Stimulated activated CD4-positive, alpha-beta T cell treated with anti-CD3 and anti-CD28 coated beads, Interleukin-4, amount 100 ng/mL, for 4 hours (primary cell): Measurements from ENCODE around the gene IGF2BP1.
A peak's percentile ranks its signal among the peaks of the same experiment; 100 is the strongest.
"Not testable (repeated sequence)": the region's sequence is repeated elsewhere in the genome, so short reads cannot be mapped to it uniquely, and the experiment has no call there.

Experiments
- DNase-seq, 2 experiments: peaks; one replicate each; pipeline ENCODE4 v3.0.0-alpha.2; 2020

The IGF2BP1 gene

DNA sequence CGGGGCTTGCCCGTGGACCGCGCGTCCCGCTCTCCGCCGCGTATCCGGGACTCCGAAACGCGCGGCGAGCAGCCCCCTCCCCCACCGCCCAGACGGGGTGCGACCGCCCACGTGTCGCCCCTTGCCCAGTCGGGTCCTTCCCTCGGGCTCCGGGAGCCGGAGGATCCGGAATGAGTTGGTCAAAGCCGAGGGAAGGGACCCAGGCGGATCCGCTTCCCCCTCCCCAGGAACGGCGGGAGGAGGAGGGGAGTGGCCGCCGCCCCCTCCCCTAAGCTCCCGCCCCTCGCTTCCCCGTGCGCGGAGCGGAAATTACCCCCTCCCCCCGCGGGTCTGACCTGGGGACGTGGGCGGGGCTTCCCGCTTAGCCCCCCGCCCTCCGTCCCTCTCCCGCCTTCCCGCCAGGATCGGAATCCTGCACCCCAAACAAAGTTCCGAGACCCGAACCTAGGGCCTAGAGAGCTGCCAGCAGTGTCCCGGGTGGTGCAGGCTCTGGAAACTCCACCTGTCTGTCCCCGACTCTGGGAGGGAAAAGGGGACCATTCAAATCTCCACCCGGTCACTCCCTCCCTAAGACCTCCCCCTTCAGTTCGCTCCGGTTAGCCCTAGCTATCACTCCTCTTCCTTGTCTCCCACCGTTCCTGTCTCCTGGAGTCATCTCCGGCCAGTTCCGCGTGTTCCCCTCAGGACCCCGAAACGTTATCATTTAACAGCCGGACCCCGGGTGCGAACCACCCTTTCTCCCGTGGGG lies 1.0 kb upstream of the IGF2BP1 start:
- peak in 1 of 2 experiments; percentile 16 for DNase-seq

GRCh38 chr17:48996722-48997102 lies 473 bp upstream of the IGF2BP1 start:
- no peak for DNase-seq

DNA sequence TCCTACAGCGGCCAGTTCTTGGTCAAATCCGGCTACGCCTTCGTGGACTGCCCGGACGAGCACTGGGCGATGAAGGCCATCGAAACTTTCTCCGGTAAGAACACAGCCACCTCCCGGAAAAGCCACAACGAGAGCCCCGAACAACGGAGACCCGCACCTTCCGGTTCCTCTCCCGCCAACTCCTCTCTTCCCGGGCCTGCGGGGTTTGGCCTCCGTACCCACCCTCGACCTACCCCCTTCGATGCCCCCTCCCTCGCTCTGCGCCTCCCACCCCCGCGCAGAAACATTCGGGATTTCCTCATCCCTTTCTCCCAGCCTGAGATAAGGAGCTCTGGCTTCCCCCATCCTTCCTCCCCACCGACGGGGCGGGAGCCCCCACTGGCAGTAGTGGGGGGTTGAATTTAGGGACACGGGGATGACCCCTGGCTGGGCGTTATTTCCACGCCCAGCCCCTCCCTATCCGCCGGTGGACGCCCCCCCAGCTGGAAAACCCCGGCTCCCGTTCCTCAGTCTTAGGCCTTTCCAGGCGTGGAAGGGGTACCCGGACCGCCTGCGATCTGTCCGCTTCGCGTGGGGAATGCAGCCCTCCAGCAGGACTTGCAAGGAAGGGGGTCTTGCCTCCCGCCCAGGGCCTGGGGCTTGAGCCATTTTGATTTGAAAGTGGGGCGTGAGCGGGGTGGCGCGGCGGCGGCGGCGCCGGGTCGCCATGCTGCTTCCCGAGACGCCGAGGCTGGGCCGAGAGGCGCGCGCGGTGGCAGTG lies 822 bp downstream of the IGF2BP1 start:
- DNase-seq = no peak

DNA sequence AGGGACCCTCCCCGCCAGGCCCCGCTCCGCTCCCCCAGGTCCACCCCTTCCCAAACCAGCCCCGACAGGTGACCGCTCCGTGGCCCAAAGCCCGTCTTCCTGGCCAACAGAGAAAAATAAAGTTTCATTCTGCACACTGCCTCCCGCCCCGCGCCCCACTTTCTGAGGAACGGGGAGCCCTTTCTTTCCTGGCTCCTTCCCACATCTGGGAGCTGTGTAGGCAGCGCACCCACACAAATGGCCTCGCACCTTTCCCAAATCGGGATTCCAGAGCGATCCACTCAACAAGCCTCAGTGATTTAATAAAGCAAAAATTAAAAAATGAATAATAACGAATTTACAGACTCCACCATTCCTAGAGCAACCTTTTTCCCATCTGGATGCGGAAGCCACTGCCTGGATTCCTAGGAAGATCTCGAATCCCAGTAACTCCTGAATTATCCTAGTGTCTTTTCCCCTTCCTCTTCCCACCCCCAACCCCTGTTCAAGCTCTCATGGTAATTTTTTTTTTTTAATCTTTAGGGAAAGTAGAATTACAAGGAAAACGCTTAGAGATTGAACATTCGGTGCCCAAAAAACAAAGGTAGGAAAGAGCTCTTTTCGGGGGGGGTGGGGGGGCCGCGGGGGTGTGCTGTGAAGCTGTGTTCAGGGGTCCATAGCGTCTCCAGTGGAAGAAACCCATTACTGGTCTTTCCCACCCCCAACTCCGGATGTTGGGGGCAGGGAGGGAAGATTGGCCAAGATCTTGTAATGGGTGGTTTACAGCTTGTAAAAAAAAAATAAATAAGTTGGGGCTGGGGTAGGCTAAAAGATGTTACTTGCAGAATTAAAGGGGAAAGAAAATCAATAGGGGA lies 1.6 kb downstream of the IGF2BP1 start:
- DNase-seq = no peak

DNA sequence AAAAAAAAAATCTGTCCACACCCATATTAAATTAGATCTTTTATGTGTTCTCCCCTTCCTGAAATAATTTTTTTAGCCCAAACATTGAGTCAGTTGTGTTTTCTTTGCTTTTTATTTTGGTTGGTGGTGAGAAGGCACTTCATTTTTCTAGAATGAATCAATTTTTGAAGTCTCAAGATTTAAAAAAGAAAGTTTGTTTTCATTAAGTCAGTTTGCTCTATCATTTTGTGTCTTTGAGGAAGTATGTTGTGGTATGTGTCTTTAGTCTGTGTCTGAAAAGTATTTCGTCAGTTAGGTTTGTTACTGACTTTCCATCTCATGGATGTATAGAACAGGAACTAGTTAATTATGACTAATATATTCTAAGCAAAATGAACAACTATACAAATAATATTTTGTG lies 3.8 kb downstream of the IGF2BP1 start:
- no peak for DNase-seq

DNA sequence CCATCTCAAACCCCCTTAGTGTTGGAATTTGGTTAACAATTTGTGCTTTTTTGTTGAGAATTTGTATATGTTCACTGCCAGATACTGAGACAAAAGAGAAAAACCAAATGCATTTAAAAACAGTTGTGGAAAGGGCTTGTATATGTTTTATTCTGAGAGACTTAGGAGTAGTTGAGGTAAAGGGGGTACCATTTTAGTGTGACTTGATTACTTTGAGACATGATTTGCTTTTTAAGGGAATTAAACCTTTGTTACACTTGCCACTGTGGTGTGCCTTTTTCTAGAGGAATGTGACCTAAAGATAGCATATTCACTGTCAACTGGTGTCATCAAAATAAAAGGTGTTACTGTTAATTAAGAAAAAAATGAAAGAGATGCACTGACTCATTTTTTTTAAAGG lies 4.5 kb downstream of the IGF2BP1 start:
- no peak for DNase-seq

DNA sequence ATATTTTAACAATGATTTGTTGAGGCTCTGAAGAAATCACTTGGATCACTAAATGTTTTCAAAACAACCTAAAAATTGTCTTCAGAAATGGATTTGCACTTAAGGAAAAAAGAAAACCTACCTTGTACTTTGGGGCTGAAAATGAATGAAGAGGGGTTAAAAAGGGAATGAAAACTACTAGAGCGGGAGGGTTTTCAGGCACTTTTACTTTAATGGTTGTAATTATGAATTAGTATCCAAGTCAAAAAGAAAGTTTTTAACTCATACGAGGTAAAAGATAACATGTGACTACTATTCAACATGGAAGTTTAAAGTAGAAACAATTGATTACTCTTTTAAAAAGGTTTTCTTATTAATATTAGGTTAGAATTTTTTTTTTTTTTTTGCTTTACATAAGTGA lies 5.1 kb downstream of the IGF2BP1 start:
- no peak for DNase-seq

DNA sequence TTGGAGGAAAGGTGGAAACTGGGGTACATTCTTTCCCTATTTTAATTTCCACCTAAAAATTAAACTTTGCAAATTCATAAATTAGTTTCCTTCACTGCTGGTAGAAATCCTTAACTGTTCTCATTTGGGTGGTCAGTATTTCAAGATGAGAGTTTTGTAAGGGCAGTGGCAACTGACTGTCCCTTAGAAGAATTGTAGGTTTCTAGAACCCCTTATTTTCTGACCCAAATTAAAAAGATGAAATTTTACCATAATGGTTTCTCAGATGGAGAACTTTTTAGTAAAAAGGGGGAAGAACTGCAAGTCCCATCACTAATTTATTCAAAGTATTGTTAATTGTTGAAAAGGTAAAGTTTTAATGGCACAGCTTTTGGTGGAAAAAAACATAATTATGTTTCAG lies 5.6 kb downstream of the IGF2BP1 start:
- DNase-seq = no peak

- no peak for DNase-seq
Observed at GRCh38 chr17:49003557-49004511, 6.6 kb downstream of the IGF2BP1 start.

- DNase-seq = no peak
Observed at GRCh38 chr17:49005140-49005539, 8.0 kb downstream of the IGF2BP1 start.

DNA sequence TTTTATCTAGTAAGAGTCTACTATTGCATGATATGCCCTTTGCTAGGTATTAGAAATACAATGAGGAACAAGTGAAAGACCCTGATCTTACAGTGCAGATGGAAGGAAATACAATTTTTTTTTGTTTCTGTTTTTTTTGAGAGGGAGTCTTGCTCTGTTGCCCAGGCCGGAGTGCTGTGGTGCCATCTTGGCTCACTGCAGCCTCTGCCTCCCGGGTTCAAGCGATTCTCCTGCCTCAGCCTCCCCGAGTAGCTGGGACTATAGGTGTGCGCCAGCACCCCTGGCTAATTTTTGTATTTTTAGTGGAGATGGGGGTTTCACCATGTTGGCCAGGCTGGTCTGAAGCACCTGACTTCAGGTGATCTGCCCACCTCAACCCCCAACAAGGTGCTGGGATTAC lies 11.7 kb downstream of the IGF2BP1 start:
- not testable (repeated sequence) for DNase-seq

GRCh38 chr17:49012769-49013255 lies 15.6 kb downstream of the IGF2BP1 start:
- no peak for DNase-seq

DNA sequence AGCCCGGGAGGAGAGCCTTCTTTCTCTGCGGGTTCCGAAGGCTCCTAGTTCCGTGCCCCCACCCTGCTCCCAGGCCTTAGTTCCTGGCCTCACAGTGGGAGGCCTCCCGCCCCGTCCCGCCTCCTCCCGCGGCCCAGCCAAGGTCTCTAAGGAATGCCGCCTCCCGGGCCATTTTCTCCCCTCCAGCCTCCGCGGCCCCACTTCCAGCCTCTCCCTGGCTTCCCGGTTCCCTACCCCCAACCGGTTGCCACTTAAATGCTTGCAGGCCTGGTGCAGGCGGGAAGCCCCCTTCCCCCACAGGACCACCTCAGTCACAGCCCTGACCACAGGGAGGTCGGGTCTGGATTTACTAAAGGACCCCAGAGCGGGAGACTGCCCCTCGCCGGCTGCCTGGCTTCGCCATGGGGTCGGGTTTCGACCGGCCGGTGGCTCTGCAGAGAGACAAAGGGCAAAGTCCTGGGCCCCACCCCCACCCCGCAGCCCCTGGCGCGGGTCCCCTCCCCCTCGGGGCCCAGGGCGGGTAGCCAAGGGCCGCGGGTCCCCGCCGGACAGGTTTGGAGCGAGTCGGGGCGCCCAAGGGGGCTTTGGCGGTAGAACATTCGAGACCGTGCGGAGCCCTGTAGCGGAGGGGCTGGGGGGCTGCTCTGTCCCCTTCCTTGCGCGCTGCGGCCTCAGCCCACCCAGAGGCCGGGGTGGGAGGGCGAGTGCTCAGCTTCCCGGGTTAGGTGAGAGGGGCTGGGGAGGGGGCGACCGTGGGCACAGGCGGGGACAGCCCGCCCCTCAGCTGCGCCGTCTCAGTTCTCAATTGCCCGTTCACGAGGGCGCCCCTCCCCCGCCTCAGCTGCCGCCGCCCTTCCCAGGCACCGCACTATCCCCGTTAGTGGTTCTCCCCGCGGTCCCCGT lies 16.4 kb downstream of the IGF2BP1 start:
- no peak for DNase-seq

- no peak for DNase-seq
Observed at GRCh38 chr17:49015179-49015923, 18.2 kb downstream of the IGF2BP1 start.

DNA sequence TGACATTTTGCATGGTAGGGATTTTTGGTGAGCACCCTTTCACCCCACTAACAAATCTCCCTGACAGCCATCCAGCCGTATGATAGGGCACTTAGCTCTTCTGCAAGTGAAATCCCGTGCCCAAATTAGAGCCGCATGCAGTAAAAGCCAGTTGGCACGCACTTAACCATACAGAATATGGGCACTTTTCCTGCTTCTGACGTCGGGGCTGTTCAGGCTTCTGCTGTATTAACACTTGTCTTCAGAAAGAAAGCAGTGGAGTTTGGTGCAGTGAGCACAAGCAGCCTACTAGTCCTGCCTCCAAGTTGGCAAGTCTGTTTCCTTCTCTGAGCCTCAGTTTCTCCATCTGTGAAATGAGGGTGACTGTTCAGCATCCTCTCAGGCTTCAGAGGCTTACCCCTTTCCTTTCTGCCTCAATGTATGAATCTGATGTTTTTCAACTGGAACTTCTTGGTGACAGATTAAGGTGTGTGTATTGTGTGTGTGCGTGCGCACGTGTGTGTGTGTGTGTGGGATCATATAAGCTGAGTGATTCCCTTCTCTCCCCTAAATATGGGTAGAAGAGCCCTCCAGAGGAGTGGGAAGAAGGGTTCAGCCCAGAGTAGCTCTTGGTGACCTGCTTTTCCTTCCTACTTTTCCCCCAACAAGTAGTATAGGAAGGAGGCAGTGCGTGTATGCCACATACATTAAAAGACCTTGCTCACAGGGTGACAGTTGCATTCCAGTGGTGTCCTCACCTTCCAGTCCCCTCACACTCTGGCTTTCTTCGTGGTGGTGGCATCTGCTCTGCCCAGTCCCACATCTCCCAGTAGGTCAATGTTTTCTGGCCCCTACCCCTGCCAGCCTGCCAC lies 19.0 kb downstream of the IGF2BP1 start:
- DNase-seq = no peak

- DNase-seq = no peak
Observed at GRCh38 chr17:49016775-49017463, 19.7 kb downstream of the IGF2BP1 start.

DNA sequence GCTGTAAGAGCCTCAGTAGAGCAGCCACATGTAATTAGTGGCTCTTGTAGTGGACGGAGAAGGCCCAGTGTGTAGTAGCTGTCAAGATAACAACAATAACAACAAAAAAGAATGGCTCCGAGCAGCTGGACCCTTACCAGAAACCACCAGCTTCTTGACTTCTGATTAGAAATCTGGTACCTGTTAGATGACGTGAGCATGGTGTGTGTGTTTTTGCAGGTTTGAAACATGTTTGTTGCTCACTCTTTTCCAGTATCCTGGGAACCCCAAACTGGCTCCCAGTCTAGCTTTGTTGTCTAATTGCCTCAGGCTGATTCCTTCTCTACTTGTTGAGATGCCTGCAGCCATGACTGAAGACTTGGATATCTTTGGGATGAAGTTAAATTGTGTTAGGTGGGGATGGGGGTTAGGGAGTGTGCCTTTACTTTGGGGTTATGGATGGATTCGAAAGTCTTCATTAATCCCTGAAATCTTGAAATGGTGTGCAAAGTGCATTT lies 21.0 kb downstream of the IGF2BP1 start:
- no peak for DNase-seq

DNA sequence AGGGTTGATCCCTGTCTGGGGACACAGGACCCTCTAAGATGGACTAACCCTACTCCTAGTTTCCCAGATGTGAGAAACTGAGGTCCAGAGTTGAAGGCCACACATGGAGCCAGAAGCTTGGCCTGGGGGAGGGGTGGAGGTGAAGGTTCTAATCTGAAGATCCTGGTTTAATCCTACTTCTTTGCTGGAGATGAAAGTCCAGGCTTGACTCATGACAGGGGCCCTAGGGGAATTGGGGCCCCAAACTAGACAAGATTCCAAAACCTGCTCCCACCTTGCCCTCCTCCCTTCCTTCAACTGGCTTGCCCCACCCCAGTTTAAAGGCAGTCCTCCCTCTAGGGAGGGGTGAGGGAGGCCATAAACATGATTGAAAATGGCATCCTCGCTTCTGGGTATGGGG lies 21.6 kb downstream of the IGF2BP1 start:
- DNase-seq = no peak

- DNase-seq = no peak
Observed at GRCh38 chr17:49020609-49021008, 23.4 kb downstream of the IGF2BP1 start.
